Measurements from ENCODE around the gene SEMA6A. TPM values are rescaled to one million over a fixed set of nuclear protein-coding genes. Genes with fewer than 3 reads are reported as not detected.

The SEMA6A gene
- total and polyA plus RNA-seq, 2 experiments from 2014 or later: 233 to 400 TPM

- H4K20me1 ChIP-seq (replicated peaks; ENCODE audit: insufficient read depth): peaks cover 71% of the 10 kb centered on the region
- H3K27ac ChIP-seq (ENCODE audit: low read depth): peak overlapping the region; percentile 92
- H3K27me3 Mint-ChIP-seq (ENCODE audit: insufficient read depth, low read depth, poor library complexity): peaks cover 7% of the 10 kb centered on the region
- H3K4me1 Mint-ChIP-seq: peaks cover 84% of the 10 kb centered on the region
- peak overlapping the region; percentile 38 for H3K4me3 ChIP-seq
- no peaks in the 10 kb centered on the region for H3K9me2 ChIP-seq (ENCODE audit: insufficient read depth)
- TF ChIP-seq POLR2AphosphoS5 (IDR thresholded peaks at IDR 0.05; ENCODE audit: low read depth): no peak
- TF ChIP-seq ZNF114 (CRISPR knock-in tag; IDR thresholded peaks at IDR 0.05): 0 out of 2 replicates have a peak, but pooled peaks have one; percentile 2
- no peak for TF ChIP-seq REST (IDR thresholded peaks at IDR 0.05; ENCODE audit: unreplicated experiment)
- no peak for TF ChIP-seq ZNF462 (CRISPR knock-in tag; IDR thresholded peaks at IDR 0.05)
- no peak for TF ChIP-seq NANOG (IDR thresholded peaks at IDR 0.05; ENCODE audit: borderline replicate concordance)
- no peak for TF ChIP-seq JUNB (IDR thresholded peaks at IDR 0.05; ENCODE audit: unreplicated experiment)
- H2AFZ ChIP-seq: no peak overlapping the region
- H3K79me2 ChIP-seq (replicated peaks; ENCODE audit: insufficient read depth): peaks cover 99% of the 10 kb centered on the region
- peak overlapping the region; percentile 35 for H3K4me3 Mint-ChIP-seq
- ATAC-seq (peak; percentile 59), DNase-seq (ENCODE audit: low spot score) (peak; percentile 61)
- peaks cover 91% of the 10 kb centered on the region for H3K4me1 ChIP-seq (ENCODE audit: insufficient read depth)
- no peaks in the 10 kb centered on the region; the same call in 1 of the 2 replicates for H3K36me3 ChIP-seq (ENCODE audit: insufficient read depth)
- peak overlapping the region; percentile 80 for H3K27ac Mint-ChIP-seq
- no peaks in the 10 kb centered on the region for H3K9me3 Mint-ChIP-seq
- peak overlapping the region; percentile 90 for H3K4me2 ChIP-seq
- no peaks in the 10 kb centered on the region; the same call in 2 of the 3 replicates for H3K36me3 Mint-ChIP-seq (ENCODE audit: low read depth)
- H3F3A ChIP-seq (replicated peaks; ENCODE audit: low read depth): peaks cover 3% of the 10 kb centered on the region; the same call in 1 of the 2 replicates
- H3K27me3 ChIP-seq (ENCODE audit: insufficient read depth): no peaks in the 10 kb centered on the region
These were observed 14.9 kb downstream of the SEMA6A start for GRCh38 chr5:116559673-116560164.

Measured in GM23338 (cell line).